Jurkat, Clone E6-1 (cell line): ENCODE results near the gene PLEKHA6.

ENCODE experiments used
- DNase-seq: peaks from one replicate; pipeline ENCODE4 v3.0.0-alpha.2; 2011; ENCODE audit warnings: low read depth, low spot score
- H3K4me3 ChIP-seq: 2 replicates; pipeline ENCODE4 v1.5.1; 2011; ENCODE audit warnings: mild to moderate bottlenecking, low read length, control low read depth, moderate library complexity

Gene PLEKHA6

DNA sequence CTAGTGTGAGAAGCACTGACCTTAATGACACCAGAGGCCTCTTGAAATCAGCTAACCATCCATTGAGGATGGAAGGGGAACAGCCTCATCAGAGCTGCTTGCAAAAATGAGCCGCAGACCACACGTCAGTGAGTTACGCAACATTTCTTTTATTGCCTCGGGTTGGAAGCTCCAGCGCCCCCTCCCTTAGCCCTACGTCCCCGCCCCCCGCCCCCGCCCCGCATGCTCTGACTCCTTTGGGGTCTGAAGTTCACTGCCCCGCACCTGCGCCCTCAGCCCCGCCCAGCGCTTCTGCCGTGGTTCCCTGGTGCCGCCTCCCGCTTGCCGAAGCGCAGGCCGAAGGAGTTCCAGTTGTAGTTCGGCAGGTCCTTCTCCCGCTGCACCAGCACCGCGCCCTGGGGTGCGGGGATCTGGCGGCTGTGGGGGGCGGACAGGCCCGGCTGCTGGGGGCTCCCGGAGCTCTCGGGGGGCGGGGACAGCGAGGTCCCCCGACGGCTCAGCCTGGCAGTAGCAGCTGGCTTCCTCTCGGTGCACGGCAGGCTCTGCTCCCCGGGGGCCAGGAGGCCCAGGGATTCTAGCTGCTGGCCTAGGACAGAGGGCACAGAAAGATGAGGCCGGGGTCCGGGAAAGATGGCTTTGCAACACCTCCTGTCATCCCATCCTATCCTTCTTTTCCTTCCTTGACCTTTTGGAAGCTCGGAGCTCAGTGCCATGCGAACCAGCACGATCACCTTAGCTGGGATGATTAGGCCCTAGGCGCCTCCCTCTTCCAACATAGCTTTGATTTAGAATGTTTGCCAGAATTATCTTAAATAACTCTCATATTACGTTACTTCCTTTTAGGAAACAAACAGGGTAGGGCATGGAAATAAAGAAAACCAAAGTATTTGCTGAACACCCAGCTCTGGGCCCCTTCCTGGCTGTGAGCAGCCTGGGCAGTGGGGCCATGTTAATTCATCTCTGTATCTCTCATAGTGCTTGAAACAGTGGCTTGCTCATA lies 169.2 kb downstream of the PLEKHA6 start:
- DNase-seq = peak; percentile 68
- peak overlapping the region; percentile 31 for H3K4me3 ChIP-seq

DNA sequence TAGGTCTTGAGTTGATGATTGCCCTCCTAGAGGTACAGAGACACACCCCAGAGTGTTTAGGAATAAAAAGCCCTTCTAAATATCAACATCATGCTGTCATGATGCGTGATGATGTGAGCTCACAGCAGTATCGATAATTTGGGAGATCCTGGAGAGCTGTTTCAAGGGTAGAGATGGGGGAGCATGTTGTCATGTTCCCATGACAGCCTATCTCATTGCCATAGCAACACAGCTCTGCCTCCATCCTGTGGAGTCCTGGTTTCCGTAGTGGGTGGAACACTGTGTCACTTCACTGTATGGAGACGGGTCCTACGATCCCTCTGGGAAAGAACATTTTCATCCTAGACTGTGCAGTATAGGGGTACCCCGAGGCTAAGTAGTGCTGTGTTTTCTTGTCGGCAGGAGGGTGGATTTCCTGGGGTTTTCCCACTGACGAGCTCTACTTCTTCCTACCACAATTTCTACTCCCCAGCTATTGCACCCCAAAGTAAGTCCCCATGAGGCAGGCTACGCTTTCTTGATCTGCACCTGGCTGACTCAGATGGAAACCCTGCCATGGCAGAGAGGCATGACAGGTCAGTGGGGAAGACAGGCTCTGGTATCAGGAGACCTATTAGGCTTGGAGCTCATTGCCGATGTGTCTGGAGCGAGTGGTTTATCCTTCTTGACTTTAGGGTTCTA lies 170.6 kb downstream of the PLEKHA6 start:
- DNase-seq = no peak
- no peak overlapping the region for H3K4me3 ChIP-seq

DNA sequence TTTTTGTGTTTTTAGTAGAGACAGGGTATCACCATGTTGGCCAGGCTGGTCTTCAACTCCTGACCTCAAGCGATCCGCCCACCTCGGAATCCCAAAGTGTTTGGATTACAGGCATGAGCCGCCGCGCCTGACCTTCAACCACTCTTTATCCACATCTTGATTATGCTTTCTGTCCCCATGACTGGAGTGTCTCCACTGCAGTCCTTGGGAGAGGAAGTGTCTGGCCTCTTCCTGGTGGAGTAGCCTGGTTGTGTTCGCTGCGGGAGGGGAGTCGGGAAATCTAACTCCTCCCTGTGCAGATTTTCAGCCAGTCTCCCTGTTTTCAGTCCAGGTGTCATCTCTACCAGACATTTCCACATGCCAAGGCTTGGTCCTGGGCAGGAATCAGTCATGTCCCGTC lies 173.1 kb downstream of the PLEKHA6 start:
- H3K4me3 ChIP-seq = no peak overlapping the region
- no peak for DNase-seq

DNA sequence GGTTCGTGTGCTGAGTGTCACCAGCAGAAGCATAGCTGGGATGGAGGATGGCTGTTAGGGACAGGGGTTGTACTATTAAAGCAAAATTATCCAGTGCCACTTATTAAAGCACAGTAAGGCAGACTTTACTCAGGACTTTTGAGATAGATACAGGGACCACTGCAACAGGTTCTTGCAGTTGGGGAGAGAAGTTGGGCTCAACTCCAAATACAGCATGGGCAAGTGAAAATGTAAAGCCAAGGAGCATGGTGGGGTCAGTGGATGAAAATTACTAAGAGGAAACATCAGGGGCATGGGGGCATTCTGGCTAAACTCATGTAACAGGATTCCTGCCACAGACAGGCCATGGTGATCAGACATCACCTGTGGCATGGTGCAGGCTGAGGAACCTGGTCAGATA lies 178.6 kb downstream of the PLEKHA6 start:
- H3K4me3 ChIP-seq = no peak overlapping the region
- DNase-seq = no peak

DNA sequence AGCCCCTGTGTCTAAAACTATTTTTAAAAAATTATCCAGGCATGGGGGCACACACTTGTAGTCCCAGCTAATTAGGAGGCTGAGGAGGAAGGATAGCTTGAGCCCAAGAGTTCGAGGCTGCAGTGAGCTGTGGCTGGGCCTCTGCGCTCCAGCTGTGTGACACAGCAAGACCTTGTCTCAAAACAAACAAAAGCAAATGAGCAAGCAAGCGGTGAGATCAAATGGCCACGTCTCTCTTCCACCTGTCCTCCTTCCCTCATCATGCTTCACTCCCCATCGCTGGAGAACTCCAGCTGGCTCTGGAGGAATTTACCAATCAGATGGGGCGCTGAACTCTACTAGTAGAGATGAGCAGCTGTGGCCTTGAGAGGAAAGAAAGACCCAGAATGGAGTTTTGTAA lies 179.6 kb downstream of the PLEKHA6 start:
- H3K4me3 ChIP-seq = no peak overlapping the region
- DNase-seq = no peak

DNA sequence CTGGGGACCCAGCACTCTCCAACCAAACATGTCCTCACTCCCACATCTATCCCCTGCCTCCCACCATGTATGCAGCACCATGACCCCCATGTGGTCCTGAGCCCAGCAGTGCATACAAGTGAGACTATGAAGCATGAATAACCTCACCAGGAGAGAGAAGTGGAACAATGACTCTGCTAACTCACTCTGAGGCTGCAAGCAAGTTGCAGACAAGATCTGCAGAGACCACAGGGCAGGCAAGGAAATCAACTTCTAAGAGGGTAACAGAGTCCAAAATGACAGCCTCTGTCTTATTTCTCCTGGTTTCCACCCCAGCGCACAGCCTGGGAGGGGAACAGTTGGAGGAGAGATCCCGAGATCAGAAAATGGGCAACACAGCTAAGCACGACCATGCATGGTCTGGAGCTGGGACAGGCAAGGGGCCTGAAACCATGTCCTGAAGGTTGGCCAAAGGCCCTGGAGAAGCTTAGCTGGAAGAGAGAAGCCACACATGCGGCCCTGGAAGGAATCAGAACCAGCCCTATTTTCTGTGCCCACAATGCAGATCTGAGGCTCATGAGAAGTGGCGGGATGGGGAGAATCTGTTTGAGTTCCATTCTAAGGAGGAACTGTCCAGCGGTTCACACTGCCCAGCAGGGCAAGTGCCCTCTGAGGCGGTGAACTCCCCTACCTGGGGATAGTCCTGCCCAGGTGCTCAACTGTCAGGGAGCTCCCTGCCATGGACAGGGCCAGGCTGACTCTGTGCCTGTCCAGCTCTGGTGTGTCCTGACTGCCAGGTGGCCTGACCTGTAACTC lies 181.0 kb downstream of the PLEKHA6 start:
- no peak for DNase-seq
- no peak overlapping the region for H3K4me3 ChIP-seq

DNA sequence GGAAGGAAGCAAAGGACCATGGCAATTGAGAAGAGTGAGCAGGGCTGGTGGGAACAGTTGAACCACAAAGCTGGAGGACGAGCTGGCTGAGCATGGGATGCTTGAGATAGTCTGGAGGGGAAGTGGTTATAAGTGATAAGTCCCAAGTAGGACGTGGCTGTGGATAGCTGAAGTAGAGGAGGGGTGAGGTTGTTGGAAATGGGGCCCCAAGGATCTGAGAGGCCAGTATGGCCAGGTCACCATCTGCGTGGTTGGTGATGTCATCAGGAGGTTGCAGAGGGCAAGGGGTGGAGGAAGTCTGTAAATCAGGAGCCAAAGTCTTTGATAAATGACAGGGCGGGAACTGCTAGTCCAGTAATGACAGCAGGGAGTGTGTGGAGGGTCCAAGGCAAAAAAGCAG lies 182.6 kb downstream of the PLEKHA6 start:
- no peak for DNase-seq
- H3K4me3 ChIP-seq = no peak overlapping the region

DNA sequence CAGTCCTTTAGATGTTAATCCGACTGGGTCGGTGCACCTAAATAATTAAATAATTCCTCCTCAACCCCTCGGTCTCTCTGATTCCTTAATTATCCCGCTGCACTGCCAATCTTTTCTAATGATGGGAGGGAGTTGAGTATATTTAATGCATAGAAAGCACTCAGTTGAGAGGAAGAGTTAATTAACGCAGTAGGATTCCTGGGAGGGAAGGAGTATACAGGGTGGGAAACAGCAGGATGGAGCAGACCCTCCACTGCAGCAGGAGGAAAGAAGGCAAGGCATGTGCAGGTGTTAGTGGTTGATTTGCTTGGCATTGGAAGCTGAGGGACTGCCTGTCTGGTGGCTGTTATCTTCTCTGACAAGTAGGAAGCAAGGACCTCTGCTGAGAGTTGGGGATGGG lies 183.7 kb downstream of the PLEKHA6 start:
- H3K4me3 ChIP-seq = no peak overlapping the region
- DNase-seq = no peak

DNA sequence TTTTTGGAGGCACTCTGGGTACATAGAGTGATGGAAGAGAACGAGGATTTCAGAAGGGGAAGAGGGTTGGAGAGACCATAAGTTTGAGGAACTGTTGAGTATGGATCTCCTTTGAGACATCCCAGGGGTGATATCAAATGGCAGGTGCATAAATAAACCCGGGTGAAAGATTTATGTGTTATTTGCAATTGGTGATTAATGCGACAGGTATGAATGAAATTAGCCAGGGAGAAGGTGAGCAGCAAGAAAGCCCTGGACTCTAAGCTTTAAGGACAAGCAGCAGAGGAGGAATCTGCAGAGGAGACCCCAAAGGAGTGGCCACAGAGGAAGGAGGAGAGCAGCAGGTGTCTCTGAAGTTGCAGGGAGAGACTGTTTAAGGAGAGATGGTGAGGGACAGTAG lies 184.8 kb downstream of the PLEKHA6 start:
- DNase-seq = no peak
- H3K4me3 ChIP-seq = no peak overlapping the region

DNA sequence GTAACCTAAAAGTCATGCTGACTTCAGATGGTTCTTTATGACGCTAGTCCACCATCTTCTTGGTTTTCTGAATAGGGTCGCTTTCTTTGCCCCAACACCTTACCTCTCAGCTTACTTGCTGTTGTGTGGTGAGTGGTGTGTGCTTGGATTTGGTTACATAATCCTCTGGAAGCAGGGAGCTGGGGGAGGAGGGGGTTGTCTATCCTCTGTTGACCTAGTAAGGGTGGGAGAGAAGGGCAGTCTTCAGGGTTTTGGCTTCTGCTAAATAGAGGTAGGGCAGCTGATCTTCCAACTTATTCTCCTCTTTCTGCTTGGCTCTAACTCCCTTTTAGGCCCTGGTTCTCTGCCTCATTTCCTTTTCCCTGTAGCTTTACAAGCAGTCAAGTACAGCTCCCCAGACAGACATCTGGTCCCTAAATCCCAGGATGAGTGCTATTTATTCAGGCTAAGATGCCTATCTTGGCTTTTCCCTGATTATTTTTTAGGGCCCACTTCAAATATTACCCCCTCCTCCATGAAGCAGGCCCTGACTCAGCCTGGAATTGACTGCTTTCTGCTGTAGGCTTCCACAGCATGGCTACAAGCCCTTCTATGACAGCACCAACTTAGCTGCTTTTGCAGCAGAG lies 187.2 kb downstream of the PLEKHA6 start:
- no peak overlapping the region for H3K4me3 ChIP-seq
- DNase-seq = no peak

DNA sequence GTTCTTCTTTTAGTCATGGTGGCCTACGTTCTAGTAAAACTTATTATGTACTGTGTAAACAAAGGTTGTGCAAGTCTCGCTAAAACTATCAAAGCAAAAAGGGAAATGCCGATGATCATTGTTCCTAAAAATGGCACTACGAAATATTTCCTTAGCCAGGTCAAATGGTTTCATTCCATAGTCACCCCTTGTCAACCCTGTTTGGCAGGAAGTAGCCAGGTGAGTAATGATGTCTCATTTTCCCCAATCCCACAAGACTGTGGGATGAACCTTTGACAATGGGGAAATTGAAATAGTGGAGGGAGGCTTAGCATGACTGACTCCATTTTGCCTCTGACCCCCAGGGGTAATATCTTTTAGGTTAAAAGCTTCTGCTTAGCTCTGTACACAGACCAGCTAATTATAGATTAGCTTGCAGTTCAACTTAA lies 188.0 kb downstream of the PLEKHA6 start:
- H3K4me3 ChIP-seq = no peak overlapping the region
- no peak for DNase-seq

DNA sequence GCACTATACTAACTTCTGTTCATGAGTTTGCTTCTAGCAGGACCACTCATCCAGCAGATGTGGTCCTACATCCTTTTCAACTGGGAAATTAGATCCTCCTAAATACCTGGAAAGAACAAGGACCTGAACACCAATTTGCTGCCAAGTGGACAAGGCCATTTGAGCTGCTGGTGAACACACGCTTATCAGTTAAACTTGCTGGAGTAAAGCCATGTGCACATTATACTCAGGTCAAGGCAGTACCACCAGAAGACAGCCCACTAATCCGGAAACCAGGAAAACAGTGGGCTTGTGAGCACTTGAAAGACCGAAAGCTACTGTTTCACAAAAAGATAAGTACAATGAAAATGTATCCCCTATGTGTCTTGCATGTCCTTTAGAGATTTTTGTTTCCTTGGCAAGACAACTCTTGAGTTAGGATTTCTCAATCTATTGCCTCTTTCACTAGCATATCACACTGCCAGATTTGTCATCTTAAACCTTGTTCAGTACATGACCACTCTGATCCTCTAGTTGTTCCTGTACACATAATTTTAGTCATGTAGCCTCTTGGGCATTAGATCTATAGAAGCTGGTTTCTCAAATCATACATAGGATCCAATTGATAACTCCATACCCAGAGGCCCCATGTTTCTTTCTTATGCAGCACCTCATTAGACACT lies 189.1 kb downstream of the PLEKHA6 start:
- H3K4me3 ChIP-seq = no peak overlapping the region
- DNase-seq = no peak

DNA sequence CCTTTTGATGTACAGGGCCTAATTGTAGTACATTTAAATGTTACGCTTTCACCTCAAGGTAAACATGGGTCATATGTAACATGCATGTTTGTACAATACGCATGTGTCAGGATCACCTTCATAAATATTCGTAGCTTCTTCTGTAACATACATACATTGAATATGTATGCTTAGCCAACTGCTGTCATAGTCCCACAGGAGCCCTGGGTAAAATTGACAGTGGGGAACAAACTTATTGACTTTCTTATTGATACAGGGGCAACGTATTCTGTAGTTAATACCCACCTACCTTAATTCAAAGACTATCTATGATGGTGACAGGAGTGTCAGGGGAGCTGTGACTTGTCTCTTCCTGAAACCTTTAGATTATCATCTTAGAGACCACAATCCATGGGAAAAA lies 189.9 kb downstream of the PLEKHA6 start:
- H3K4me3 ChIP-seq = no peak overlapping the region
- DNase-seq = no peak
